GM19467 (cell line): ENCODE results near the gene SMAD3.
"Not testable (repeated sequence)": the region's sequence is repeated elsewhere in the genome, so short reads cannot be mapped to it uniquely, and the experiment has no call there.

Experiments used
- ATAC-seq: cut with Tn5 transposase; IDR thresholded peaks from one replicate; pipeline ENCODE4 v1.9.1; 2021; ENCODE audit warnings: mild to moderate bottlenecking, moderate library complexity; ENCODE audit not compliant: unreplicated experiment

The SMAD3 gene

DNA sequence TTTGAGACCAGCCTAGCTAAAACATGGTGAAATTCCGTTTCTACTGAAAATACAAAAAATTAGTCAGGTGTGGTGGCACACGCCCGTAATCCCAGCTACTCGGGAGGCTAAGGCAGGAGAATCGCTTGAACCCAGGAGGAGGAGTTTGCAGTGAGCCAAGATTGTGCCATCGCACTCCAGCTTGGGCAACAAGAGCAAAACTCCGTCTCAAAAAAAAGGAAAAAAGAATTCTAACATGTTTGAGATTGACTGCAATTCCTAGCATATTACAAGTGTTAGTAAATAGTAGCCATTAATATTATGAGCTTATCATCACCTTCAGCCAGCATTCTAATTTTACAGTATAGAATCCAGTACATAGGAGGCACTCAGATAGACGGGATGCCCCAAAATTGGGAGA is 57.9 kb downstream of the SMAD3 start:
- ATAC-seq = not testable (repeated sequence)

GRCh38 chr15:67124111-67124510 is 58.7 kb downstream of the SMAD3 start:
- no peak for ATAC-seq

GRCh38 chr15:67124911-67125588 is 59.6 kb downstream of the SMAD3 start:
- ATAC-seq = no peak

- no peak for ATAC-seq
These were observed 60.4 kb downstream of the SMAD3 start for GRCh38 chr15:67125589-67126502.

DNA sequence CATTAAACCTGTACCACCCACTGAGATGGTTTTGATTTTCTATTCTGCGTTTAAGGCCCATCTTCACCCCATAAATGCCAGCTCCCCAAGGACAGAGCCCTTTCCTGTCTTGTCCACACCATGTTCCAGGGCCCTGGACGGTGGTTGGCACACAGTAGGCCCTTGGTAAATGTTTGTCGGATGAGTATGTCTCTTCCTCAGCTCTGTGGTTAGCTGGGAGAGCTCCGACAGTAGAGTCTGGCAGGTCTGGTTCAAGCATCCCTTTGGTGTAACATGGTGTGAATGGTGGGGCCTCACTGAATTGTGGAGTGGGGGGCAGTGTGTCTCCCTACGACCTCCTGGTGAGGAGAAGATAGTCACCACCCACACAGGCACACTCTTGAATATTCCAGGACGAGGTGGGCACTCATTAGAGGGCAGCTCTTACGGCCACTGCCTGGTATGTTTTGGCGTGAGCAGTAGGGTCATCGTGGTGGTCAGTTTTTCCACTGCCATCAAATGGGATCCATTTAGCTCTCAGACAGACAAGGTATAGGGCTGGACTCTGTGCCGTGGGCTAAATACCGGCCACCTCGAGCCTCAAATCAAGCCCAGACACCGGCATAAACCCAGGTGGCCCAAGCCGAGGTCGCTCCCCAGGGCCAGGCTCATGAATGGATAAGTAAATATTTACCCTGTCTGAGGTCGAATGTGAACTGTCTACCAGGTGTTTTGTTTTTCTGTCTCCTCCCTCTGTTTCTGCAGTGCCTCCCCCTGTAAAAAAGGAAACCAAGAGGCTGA is 61.3 kb downstream of the SMAD3 start:
- ATAC-seq = no peak

DNA sequence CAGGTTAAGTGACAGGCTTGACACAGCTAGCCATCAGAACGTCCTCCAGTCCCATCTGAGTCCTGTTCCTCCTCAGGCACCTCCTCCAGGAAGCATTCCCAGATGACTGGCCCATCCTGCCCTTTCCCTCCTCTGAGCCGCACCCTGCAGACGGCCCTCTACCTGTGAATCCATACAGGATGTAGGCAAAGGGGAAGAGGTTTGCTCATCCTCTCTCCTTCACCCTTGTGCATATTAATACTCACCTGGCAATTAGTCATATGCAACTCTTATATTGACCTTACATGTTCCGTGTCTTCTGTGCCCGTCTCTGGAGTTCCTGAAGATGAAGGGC is 61.9 kb downstream of the SMAD3 start:
- ATAC-seq = no peak

DNA sequence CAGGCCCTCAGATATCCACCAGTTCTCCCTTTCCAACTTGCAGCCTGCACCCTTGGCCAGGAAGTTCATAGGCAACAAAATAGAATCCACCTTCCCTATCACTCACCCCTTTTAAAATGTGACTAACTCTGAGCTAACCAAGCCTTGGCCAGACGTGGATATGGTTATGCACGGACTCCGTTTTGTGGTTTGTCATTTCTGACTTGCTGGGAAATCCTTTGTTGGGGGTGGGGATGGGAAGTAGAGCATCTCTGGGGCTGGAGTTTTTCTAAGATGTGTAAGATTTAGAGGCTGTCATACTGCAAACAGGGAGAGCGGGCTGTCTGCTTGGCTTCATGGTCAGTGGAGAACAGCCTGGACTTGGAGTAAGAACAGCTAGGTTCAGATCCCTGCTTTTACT is 62.6 kb downstream of the SMAD3 start:
- no peak for ATAC-seq

DNA sequence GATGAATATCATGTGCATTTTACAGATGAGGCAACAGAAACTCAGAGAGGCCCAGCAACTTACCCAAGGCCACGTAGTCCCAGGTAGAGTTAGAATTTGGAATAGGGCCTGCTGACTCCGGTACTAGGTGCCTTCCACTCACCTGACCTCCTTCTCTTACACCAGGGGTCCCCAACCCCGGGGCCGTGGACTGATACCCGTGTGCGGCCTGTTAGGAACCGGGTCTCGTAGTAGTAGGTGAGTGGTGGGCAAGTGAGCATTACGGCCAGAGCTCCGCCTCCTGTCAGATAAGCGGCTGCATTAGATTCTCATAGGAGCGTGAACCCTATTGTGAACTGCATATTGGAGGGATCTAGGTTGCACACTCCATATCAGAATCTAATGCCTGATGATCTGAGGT is 64.8 kb downstream of the SMAD3 start:
- no peak for ATAC-seq

GRCh38 chr15:67130673-67131601 is 65.5 kb downstream of the SMAD3 start:
- ATAC-seq = no peak

DNA sequence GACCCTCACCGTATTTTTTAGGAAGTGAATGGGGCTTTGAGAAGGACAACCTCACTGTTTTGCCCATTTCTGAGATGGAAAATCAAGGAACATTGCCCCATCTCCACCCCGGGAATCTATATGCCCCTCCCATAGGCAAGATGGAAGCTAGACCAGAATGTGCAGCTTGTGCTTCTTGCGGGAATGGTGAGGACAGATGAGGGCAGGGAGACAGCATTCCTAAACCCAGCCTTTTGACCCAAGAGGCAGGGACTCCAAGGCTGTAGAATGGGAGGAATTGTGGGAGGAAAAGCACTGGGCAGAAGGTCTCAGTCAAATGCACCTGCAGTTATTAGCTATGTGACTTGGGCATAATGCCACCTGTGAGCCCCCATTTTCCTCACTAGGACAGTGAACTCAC is 66.9 kb downstream of the SMAD3 start:
- ATAC-seq = no peak

- ATAC-seq = no peak
These were observed 67.6 kb downstream of the SMAD3 start for GRCh38 chr15:67133026-67133425.

DNA sequence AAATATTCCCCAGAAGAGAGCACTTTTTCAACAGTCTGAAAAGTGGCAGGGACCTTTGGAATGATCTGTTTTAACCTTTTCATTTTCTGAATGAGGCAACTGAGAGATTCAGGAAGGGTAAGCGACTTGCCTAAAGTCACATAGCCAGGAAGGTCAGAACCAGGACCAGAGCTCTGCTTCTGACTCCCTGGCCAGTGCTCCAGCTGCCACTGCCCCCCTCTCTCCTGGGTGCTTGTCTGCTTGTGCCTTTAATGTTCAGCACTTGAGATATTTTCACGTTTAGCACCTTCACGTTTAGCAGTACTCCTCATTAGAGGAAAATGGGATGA is 68.3 kb downstream of the SMAD3 start:
- no peak for ATAC-seq

DNA sequence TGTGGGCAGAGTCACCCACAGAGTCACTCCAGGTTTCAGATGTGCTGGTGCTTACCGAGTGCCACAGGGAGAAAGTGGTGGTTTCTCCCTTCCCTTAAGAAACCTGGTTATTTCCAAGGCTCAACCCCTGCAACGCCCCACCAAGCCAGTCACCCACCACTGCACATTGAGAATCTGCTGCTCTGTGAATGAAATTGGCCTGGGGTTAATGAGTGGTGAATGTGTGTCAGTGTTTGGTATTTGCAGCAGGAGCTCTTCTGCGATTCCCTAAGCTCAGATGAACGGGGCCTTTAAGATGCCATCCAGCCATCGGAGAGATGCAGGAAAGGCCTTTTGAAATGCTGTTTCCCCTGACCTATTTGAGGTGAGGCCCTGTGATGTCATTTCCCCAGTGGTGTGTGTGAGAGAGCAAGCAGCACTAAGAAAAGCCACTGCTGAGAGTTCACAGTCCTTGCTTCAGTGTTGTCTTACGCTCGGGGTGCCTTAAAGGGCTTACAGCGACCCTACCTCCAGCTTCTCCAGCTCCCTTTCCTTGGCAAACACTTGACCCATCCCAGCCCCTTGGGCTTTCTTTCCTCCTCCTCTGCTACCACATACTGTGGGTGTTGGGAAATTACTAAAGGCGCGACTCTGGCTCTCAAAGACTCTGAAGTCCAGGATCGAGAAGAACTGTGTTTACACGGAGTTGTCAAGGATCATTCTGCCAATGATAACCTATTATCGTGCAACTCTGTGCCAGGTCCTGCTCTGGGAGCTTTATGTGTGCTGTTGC is 68.9 kb downstream of the SMAD3 start:
- ATAC-seq = peak; percentile 49

- no peak for ATAC-seq
These were observed 69.6 kb downstream of the SMAD3 start for GRCh38 chr15:67134871-67135492.

GRCh38 chr15:67135494-67135893 is 70.1 kb downstream of the SMAD3 start:
- no peak for ATAC-seq

DNA sequence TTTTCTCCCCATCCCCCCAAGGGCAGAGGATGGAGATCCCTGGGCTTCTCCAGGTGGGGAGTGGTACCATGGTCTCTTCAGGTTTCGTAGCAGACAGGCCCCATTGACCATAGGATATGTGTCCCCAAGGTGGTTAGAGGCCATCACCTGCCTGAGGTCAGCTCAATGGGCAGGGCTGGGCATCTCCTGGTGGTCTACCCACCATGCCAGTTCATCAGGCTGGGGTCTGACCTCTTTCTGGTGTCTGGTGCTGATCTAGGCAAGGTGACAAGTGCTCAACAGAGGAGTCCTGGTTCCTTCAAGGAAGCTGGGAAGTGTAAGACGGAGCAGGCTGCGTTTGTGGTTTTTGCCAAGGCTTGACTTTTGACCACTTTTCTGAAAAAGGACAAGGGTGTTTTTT is 71.4 kb downstream of the SMAD3 start:
- ATAC-seq = no peak

DNA sequence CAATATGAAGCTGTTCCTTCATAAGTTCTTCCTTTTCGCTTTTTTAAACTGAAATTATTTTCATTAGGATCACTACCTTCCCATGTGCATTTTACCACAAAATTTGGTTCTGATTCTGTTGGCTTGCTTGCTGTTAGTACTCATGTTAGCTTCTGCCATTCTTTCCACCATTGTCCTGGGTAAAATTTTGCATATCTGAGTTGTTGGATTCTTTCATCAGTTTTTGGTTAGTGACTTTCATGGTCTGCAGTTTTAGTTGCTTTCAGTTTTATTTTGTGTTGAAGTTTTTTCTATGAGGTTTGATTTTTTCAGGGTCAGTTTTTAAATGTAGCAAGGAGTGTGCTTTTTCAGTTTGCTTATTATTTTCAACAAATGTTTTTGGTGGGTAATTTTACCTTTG is 71.9 kb downstream of the SMAD3 start:
- ATAC-seq = no peak

GRCh38 chr15:67137951-67138848 is 72.8 kb downstream of the SMAD3 start:
- no peak for ATAC-seq
